ENCODE results near the gene NLRC4.
"Not testable (repeated sequence)": the region's sequence is repeated elsewhere in the genome, so short reads cannot be mapped to it uniquely, and the experiment has no call there.

Gene NLRC4

GRCh38 chr2:32237996-32238395 is 26.7 kb downstream of the NLRC4 start:
- no peak for DNase-seq

GRCh38 chr2:32237488-32237887 is 27.2 kb downstream of the NLRC4 start:
- no peak for DNase-seq

- no peak for DNase-seq
Observed at GRCh38 chr2:32235315-32235714, 29.4 kb downstream of the NLRC4 start.

- no peak for DNase-seq
Observed at GRCh38 chr2:32231959-32232358, 32.7 kb downstream of the NLRC4 start.

- no peak for DNase-seq
Observed at GRCh38 chr2:32229635-32230034, 35.1 kb downstream of the NLRC4 start.

GRCh38 chr2:32228181-32228580 is 36.5 kb downstream of the NLRC4 start:
- no peak for DNase-seq

- DNase-seq = no peak
Observed at GRCh38 chr2:32227492-32227891, 37.2 kb downstream of the NLRC4 start.

GRCh38 chr2:32222966-32223365 is 41.7 kb downstream of the NLRC4 start:
- no peak for DNase-seq

- no peak for DNase-seq
Observed at GRCh38 chr2:32220445-32220844, 44.2 kb downstream of the NLRC4 start.

- no peak for DNase-seq
Observed at GRCh38 chr2:32212295-32212694, 52.4 kb downstream of the NLRC4 start.

GRCh38 chr2:32210767-32211408 is 53.8 kb downstream of the NLRC4 start:
- no peak for DNase-seq

GRCh38 chr2:32203428-32203827 is 61.3 kb downstream of the NLRC4 start:
- DNase-seq = not testable (repeated sequence)

GRCh38 chr2:32200814-32201213 is 63.9 kb downstream of the NLRC4 start:
- DNase-seq = no peak

GRCh38 chr2:32192418-32192817 is 72.3 kb downstream of the NLRC4 start:
- DNase-seq = no peak

- DNase-seq = no peak
Observed at GRCh38 chr2:32189011-32189410, 75.7 kb downstream of the NLRC4 start.

- no peak for DNase-seq
Observed at GRCh38 chr2:32182667-32183066, 82.0 kb downstream of the NLRC4 start.
